Heart left ventricle (tissue), 13 donors: ENCODE data around the gene USE1.

Source experiments
- POLR2A ChIP-seq, 2 donors: fragments of 450-650 bp; IDR thresholded peaks; one replicate each; pipeline ENCODE4 v1.6.1; 2017; ENCODE audit warnings: antibody characterized with exemption in 2 of 2, mild to moderate bottlenecking in 2 of 2, moderate library complexity in 2 of 2
- TF ChIP-seq, protein P1 (sequence below), 12 donors: fragments of 200-600 bp; sonication (generic) in 4 of 12; IDR thresholded peaks; one replicate each; pipeline versions ENCODE4 v1.5.0 to v1.8.0; 2018 to 2022; ENCODE audit warnings: antibody characterized with exemption in 12 of 12, mild to moderate bottlenecking in 5 of 12
- donor health status: ischemic (EF 13 %, LVEDD 7.1; RV severe dilation, severe dysfunction).
- donor health status: DM: no; HTN: yes; CAD: no.
- donor health status: DM: no; HTN: no; CAD: no.
- donor health status: ischemic (EF 25% LVEDD 6.9; RV normal size, moderate dysfunction).
- donor health status: ischemic (EF 25% LVEDD 5.7; RV mildly dilated, moderate dysfunction).
- donor health status: ischemic (EF 35%, LVEDD 5.7; RV mildly dilated, moderate dysfunction).
- donor health status: nonischemic (EF 11% LVEDD 7.7; RV severe dilation, severe dysfunction).
- donor health status: DM: yes; HTN: yes; CAD: no.
- donor health status: PGD.
- donor health status: ischemic (EF 29% LVEDD 5.4; RV normal size, mild dysfunction).
- donor health status: nonischemic (EF 23%, LVEDD 6.1; RV moderate dilation, normal function).

DNA sequence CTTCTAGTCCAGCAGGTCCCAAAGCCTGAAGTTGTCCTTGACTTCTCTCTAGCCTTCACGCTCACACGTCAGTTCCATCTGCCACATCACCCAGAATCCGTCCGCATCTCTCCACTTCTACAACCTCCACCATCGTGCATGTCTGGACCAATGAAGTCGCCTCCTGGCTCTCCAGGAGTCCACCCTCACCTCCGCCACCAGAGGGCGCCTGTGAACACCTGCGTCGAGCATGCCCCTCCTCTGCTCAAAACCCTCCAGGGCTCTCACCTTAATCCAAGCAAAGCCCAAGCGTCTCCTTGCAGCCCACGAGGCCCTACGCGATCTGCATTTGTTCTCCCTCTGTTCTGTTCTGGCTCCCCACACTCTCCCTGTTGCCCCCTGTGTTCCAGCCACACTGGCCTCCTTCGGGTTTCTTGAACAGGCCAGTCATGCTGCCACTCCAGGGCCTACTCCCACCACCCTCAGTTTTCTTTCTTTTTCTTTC lies 45.7 kb downstream of the USE1 start:
- TF ChIP-seq, protein P1, sequence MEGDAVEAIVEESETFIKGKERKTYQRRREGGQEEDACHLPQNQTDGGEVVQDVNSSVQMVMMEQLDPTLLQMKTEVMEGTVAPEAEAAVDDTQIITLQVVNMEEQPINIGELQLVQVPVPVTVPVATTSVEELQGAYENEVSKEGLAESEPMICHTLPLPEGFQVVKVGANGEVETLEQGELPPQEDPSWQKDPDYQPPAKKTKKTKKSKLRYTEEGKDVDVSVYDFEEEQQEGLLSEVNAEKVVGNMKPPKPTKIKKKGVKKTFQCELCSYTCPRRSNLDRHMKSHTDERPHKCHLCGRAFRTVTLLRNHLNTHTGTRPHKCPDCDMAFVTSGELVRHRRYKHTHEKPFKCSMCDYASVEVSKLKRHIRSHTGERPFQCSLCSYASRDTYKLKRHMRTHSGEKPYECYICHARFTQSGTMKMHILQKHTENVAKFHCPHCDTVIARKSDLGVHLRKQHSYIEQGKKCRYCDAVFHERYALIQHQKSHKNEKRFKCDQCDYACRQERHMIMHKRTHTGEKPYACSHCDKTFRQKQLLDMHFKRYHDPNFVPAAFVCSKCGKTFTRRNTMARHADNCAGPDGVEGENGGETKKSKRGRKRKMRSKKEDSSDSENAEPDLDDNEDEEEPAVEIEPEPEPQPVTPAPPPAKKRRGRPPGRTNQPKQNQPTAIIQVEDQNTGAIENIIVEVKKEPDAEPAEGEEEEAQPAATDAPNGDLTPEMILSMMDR (IDR thresholded peaks at IDR 0.05), result peak; percentile 78 to 92 (median 88)
- no peak for TF ChIP-seq POLR2A (IDR thresholded peaks at IDR 0.05)
